HG02870 (cell line): ENCODE results near the gene MCOLN2.
"Not testable (repeated sequence)": the region's sequence is repeated elsewhere in the genome, so short reads cannot be mapped to it uniquely, and the experiment has no call there.

ENCODE experiments used
- ATAC-seq: cut with Tn5 transposase; IDR thresholded peaks from one replicate; pipeline ENCODE4 v1.9.1; 2021; ENCODE audit warnings: mild to moderate bottlenecking, moderate library complexity; ENCODE audit not compliant: unreplicated experiment

MCOLN2 gene

DNA sequence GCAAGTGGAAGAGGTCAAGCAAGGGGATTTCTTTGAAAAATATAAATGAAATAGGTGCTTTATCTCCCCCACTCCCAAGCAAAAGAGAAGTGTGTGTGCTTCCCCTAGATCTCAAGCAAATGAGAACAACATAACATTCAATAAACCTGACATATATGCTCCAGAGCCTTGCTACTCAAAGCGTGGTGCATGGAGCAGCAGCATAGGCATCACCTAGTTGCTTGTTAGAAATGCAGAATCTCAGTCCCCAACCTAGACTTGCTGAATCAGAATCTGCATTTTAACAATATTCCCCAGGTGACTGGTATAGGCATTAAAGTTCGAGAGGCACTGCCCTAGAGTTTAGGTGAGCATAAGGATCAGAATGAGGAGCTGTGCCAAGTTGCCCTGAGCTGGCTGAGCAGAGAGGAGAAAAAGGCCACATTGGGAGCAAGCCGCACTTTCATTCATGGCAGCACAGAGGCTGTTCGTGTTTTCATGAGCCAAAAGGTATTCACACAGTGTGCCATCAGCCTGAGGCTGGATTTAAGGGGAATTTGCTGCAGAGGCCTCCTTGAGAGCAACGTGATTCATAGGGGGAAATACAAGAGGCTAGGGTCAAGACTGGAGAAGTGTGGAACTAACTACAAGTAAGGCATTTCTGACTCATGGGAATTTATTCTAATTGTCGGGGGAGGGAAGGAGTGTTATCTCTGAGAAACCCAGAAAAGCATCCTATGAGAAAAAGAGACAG is 89.7 kb downstream of the MCOLN2 start:
- ATAC-seq = no peak

DNA sequence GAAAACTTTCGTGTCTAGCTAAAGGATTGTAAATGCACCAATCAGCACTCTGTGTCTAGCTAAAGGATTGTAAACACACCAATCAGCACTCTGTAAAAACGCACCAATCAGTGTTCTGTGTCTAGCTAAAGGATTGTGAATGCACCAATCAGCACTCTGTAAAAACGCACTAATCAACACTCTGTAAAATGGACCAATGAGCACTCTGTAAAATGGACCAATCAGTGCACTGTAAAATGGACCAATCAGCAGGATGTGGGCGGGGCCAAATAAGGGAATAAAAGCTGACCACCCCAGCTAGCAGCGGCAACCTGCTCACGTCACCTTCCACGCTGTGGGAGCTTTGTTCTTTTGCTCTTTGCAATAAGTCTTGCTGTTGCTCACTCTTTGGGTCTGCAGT is 94.2 kb downstream of the MCOLN2 start:
- not testable (repeated sequence) for ATAC-seq

DNA sequence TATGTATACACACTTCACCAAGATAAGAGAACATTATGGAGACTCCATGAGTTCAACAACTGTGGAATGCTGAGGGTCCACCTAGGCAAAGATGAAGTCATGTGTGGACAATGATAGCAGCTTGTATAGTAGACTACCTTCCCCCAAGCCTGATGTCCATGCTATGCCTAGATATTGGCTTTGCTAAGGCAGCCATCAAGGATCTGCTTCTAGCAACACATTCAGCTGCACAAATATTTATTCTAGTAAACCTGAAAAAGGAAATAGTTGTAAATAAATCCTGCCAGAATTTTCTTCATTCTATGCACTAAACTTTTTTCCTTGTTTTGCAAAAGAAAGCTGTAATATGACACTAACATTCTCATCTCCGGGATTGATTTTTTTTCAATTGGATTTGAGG is 96.9 kb downstream of the MCOLN2 start:
- ATAC-seq = no peak

GRCh38 chr1:84896279-84896678 is 100.6 kb downstream of the MCOLN2 start:
- no peak for ATAC-seq

DNA sequence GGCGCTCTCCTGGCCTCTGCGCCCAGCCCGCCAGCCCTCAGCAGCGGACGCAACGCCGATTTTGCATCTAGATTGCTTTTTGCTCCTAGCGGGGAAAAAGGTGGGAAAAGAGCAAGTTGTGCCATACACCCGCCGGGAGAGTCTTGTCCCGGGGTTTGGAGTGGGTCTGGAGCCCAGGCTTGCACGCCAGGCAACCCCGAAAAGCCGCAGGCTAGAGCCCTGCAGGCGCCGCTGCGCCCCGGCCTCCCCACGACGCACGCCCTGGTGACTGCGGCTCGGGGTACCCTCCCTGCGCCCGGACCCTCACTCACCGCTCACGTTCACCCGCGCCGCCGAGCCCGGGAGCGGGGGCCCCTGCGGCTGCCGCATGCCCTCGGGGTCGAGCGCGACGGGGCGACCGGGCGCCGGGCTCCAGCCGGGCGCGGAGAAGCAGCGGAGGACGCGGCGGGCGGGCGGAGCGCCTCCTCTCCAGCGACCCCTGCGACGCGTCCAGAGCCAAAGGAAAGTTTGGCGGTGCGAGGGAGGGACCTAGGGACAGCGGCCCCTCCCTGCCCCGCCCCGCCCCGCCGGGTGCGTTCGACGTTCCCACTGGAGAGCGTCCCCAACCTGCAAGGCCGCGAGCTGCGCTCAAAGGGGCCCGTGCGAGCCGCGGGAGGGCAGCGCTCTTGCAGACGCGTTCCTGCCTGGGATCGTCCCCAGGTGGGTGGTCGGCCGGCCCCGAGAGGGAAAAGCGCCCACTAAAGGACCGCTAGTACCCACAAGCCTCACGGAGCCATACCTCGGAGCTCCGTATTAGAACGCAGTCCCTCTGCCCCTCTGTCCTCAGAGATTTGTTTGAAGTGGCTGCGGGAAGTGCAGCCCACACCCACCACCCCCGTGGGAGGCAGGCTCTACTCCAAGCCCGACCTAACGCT is 104.0 kb downstream of the MCOLN2 start, which contains the start of gene LPAR3:
LPAR3 (minus strand) TSS at position 502 of the 914 bp plus-strand sequence. CDS start 27,086 bp downstream, outside the sequence.
- ATAC-seq = no peak

- ATAC-seq = no peak
Observed at GRCh38 chr1:84890566-84890965, 106.3 kb downstream of the MCOLN2 start.

DNA sequence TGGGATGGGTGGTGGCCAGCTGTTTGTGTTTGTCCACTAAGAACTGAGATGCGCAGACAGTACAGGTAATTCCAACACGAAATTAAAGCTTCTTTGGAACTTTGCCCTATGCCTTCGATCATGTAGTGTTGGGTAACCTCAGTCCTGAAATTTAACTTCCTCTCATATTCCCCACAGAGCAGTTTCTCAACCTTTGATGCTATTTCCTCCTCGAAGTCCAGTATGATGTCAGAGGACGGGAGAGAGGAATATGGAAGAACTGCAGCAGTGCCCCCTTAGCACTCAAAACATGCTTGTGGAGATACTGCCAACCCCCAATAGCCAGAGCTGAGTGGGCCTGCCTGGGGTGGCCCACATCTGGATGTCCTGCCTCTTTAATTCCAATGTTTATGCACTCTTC is 107.5 kb downstream of the MCOLN2 start:
- no peak for ATAC-seq

GRCh38 chr1:84888753-84889152 is 108.2 kb downstream of the MCOLN2 start:
- ATAC-seq = no peak

DNA sequence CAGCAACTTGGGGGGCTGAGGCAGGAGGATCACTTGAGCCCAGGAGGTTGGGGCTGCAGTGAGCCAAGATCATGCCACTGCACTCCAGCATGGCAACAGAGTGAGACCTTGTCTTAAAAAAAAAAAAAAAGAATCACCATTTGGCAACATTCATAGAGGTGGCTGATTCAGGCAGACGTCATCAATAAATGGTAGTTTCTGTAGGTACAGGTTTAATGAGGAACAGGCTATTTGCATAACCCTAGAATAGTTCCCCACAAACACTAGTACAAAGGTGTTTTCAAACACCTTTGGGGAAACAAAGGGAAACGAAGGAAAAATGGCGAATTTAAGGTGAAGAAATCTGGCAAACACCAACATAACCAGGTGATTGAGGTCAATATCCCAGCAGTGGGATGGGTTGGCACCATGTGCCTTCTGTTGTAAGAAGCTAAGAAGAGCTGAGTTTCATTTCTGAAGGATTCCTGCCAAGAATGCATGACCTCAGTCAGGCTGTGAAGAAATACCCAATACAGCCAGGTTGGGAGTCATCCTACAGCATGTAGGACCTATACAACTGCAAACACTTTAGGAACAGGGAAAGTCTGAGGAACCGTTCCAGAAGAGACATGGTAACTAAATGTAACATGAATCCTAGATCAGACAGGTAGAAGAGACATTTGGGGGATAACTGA is 109.5 kb downstream of the MCOLN2 start:
- no peak for ATAC-seq

GRCh38 chr1:84885469-84885868 is 111.4 kb downstream of the MCOLN2 start:
- no peak for ATAC-seq

DNA sequence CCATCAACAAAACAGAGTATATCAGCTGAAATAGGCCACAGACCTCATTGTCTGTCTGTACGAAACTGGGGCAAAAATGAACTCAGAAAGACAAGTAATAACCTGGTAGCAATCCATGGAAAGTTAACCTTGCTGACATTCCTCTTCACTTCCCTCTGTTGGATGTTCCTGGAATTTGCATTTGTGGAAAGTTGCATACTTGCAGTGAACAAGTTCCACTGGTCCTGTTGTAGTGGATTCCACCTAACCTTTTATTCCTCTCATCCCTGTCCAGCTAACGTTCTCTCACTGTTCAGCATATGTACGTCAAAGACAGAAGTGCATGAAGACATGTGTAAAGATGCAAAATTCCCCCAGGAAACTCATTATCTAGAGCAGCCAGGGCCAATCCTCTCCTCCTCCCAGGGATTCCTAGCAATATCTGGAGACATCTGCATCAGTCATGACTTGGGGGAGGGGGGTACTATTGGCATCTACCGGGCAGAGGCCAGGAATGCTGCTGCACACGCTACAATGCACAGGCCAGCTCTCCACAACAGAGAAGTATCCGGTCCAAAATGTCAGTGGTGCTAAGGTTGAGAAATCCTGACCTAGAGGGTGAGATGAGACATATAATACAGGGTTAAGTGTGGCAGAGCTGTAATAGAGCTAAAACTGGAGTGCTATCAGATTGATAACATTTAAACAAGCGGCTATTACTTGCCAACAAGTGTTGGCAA is 112.1 kb downstream of the MCOLN2 start:
- ATAC-seq = no peak

GRCh38 chr1:84883286-84883685 is 113.6 kb downstream of the MCOLN2 start:
- no peak for ATAC-seq

DNA sequence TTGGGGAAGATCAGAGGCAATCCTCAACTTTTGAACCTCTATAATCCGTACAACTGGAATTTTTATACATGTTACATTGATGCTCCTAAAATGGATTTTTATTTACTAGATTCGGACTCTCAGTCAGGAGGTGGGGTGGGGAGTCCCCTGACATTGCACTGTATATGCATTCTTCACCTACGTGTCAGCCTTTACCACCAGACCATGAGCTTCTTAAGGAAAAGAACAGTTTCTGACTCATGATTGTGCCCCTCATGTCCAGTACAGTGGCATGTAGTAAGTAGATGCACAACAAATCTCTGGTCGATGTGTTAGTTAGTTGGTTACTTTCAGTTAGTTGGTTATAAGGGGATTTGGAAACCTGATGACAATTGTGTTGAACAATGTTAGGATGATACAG is 119.3 kb downstream of the MCOLN2 start:
- no peak for ATAC-seq

GRCh38 chr1:84876353-84876752 is 120.6 kb downstream of the MCOLN2 start:
- no peak for ATAC-seq
